HG03432 (cell line): ENCODE measurements around the gene RIPOR1.

Source experiments
- ATAC-seq: cut with Tn5 transposase; IDR thresholded peaks from one replicate; pipeline ENCODE4 v1.9.1; 2021; ENCODE audit warnings: mild to moderate bottlenecking, moderate library complexity; ENCODE audit not compliant: unreplicated experiment

RIPOR1 gene

GRCh38 chr16:67537636-67538591 lies 9.3 kb downstream of the RIPOR1 start:
- ATAC-seq: peak; percentile 43

- ATAC-seq: no peak
These were observed 10.1 kb downstream of the RIPOR1 start for GRCh38 chr16:67538666-67539101.

DNA sequence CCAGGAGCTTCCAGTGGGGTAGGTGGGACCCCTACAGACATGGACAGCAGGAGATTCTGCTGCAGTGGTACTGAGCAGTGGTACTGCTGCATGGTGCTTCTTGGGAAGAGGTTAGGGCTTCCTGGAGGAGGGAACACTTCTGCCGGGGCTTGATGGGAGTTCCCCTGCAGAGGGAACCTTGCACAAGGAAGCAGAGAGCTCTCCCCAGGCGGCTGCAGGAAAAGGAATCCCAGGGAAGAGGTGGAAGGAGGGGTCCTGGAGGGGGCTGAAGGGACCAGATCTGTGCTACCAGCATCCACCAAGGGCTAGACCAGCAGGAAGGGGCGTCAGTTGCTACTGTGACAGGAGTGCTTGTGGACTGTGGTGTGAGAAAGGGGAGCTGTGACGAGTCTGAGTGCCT lies 10.6 kb downstream of the RIPOR1 start:
- no peak for ATAC-seq

DNA sequence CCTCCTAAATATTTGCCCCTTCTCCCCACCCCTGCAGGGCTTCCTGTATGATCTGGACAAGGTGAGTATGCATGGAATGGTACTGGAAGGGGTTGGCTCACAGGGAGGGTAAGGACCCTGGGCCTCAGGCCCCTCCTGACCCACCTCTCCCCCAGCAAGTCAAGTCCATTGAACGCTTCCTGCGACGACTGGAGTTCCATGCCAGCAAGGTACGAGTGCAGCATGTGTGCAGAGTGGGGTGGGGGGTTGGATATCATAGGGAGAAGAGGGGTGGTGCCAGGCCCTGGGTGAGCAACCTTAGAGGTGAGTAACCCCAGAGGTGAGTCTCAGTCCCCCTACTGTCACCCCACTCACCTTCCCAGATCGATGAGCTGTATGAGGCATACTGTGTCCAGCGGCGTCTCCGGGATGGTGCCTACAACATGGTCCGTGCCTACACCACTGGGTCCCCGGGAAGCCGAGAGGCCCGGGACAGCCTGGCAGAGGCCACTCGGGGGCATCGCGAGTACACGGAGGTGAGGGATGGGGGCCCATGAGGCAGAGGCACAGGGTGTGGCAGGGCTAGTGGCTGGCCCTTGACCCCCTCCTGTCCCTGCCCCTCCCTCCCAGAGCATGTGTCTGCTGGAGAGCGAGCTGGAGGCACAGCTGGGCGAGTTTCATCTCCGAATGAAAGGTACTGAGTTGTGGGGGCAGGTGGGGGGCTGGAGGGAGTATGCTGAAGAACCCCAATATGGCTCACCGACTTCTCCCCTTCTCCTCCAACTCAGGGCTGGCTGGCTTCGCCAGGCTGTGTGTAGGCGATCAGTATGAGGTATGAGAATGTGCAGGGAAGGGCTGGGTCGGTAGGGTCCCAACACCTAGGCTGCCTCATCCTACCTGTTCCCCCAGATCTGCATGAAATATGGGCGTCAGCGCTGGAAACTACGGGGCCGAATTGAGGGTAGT lies 11.3 kb downstream of the RIPOR1 start:
- no peak for ATAC-seq

GRCh38 chr16:67540756-67541155 lies 12.1 kb downstream of the RIPOR1 start:
- ATAC-seq: no peak

- ATAC-seq: no peak
These were observed 13.0 kb downstream of the RIPOR1 start for GRCh38 chr16:67541391-67542263.

GRCh38 chr16:67542464-67542863 lies 13.8 kb downstream of the RIPOR1 start:
- ATAC-seq: no peak

DNA sequence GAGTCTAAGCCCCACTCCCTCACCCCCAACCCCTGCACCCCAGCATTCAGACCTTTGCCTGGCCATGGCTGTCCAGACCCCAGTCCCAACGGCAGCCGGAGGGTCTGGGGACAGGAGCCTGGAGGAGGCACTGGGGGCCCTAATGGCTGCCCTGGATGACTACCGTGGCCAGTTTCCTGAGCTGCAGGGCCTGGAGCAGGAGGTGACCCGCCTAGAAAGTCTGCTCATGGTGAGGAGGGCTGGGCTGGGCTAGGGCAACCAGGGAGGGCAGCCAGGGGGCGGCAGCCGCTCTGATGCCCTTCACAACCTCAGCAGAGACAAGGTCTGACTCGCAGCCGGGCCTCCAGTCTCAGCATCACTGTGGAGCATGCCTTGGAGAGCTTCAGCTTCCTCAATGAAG lies 14.4 kb downstream of the RIPOR1 start:
- ATAC-seq: no peak

- no peak for ATAC-seq
These were observed 15.0 kb downstream of the RIPOR1 start for GRCh38 chr16:67543582-67543981.

DNA sequence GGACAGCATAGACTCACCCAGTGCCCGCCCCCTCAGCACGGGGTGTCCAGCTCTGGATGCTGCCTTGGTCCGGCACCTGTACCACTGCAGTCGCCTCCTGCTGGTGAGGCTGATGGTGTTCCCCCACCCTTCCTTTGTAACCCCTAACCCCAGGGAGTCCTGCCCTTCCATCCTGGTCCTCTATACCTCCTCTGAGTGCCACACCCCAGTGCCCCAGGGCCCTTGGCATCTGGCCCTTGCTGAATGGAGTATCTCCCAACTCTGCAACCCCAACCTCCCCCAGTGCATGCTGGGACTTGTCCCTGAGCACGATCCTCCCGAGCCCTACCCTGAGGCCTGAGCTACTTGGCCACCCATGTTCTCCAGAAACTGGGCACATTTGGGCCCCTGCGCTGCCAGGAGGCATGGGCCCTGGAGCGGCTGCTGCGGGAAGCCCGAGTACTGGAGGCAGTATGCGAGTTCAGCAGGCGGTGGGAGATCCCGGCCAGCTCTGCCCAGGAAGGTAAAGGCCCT lies 15.8 kb downstream of the RIPOR1 start:
- ATAC-seq: no peak

DNA sequence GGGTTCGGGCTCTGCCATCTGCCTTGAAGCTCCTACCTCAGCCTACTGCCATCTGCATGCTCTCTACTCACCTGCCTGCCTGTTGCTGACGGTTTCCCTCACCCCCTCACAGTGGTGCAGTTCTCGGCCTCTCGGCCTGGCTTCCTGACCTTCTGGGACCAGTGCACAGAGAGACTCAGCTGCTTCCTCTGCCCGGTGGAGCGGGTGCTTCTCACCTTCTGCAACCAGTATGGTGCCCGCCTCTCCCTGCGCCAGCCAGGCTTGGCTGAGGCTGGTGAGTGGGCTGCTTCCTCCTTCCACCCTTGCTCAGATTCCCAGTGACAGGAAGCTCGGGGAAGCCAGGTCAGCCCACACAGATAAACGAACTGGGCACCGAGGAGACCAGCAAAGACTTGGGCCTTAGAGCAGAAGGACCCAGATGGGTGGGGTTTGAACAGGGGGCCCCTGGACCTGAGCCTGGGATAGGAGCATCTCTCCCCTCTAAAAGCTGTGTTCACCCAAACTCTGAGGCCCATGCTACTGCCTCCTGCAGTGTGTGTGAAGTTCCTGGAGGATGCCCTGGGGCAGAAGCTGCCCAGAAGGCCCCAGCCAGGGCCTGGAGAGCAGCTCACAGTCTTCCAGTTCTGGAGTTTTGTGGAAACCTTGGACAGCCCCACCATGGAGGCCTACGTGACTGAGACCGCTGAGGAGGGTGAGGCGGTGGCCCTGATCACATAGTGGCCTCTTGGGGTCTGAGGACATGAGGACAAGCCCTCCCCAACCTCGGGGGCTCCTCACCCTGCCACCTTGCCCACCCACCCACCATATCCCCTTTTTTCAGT lies 16.4 kb downstream of the RIPOR1 start:
- no peak for ATAC-seq

- no peak for ATAC-seq
These were observed 17.0 kb downstream of the RIPOR1 start for GRCh38 chr16:67545665-67546024.

DNA sequence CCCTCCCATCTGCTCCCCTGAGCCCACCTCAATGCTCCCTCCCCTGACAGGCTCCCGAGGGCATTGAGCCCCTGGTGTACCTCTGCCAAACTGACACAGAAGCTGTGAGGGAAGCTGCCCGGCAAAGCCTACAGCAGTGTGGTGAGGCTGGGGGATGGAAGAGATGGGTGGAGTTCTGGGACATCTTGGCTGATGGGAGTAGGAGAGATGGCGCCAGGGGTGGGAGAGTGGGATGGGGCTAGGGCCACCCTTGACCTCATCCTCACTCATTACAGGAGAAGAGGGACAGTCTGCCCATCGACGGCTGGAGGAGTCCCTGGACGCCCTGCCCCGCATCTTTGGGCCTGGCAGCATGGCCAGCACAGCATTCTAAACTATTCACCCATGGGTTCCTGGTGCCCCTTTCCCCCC lies 17.5 kb downstream of the RIPOR1 start:
- no peak for ATAC-seq

DNA sequence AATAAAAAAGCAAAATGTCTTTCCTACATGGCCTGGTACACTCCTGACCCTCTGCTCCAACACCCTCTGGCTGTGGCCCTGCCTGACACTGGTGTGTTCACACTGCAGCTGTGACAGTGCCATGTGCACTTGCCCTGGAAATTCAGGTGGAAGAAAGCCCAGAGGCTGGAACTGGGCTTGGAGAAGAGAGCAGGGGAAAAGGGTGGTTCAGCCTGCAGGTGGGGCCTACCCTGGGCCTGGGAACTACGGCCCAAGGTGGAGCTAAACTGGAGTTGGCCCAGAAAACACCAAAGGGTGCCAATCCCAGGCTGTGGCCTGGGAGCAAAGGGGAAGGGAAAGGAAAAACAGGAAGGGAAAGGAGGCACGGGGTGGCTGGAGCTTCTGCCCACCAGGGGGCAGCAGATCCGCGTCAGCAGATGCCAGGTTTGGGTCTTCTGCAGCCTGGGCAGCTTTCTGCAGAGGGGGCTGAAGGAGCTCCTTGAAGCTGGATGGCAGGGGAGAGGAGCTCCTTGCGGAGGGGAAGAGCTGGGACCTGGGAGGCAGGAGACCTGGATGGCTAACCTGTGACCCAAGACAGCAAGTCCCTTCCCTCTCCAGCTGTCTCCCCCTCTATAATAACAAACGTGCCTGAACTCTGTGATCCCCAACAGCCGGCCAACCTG lies 18.3 kb downstream of the RIPOR1 start:
- peak; percentile 36 for ATAC-seq

GRCh38 chr16:67547423-67548264 lies 19.0 kb downstream of the RIPOR1 start:
- ATAC-seq: peak; percentile 48

GRCh38 chr16:67548265-67549126 lies 19.9 kb downstream of the RIPOR1 start:
- ATAC-seq: peak; percentile 42

- ATAC-seq: no peak
These were observed 20.6 kb downstream of the RIPOR1 start for GRCh38 chr16:67549240-67549639.
